ENCODE data around the gene PRELID2. TPM values are rescaled to one million over a fixed set of nuclear protein-coding genes. Genes with fewer than 3 reads are reported as not detected.
"Not testable (repeated sequence)": the region's sequence is repeated elsewhere in the genome, so short reads cannot be mapped to it uniquely, and the experiment has no call there.

PRELID2 gene
- total RNA-seq, 8 experiments from 2014 or later: 1.2 to 17.1 (median 9.9) TPM

DNA sequence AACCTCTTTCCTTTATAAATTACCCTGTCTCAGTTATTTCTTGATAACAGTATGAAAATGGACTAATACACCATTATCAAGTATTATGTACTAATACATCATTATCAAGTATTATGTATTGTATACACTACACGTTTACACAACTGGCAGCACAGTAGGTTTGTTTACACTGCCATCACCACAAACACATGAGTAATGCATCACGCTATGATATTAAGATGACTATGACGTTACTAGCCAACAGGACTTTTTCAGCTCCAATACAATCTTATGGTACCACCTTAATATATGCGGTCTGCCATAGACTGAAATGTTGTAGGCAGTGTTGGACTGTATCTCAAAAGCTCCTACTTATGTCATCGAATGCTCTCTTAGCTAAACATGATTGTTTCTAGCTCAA, 28.2 kb downstream of the PRELID2 start:
- no peak overlapping the region for H3K27ac ChIP-seq
- in situ Hi-C loops (cut with MboI; ENCODE audit: low pct_unique_long_range_greater_than_20kb in 2 of 9, low sequenced_read_pairs in 9 of 9, unreplicated experiment in 9 of 9): loop anchor here in 1 of 9 experiments (25.0 kb wide), 1 partner anchor 120 kb away; no protein-coding TSS in a partner anchor
- H3K4me1 ChIP-seq (replicated peaks in 1 of 2): peaks cover 0 to 3% of the 10 kb centered on the region in 2 donors
- H3K4me3 ChIP-seq: no peak overlapping the region
- WGBS, 10 experiments: 83 to 100% (median 96%) methylated on average over 1 to 5 of the region's 5 CpGs; no CpG with 5 or more reads in 3 of the 10 experiments
- no peak for ATAC-seq (replicated peaks in 6 of 8)

DNA sequence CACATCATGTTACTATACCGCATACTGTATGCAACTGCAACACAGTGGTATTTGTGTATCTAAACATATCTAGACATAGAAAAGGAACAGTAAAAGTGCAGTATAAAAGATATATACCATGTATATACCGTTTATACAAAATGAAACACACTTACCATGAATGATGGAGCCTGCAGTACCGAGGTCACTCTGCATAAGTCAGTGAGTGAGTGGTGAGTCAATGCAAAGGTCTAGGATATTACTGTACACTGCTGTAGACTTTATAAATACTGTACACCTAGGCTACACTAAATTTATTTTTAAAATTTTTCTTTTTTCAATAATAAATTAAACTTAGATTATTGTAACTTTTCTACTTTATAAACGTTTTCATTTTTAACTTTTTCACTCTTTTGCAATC, 29.3 kb downstream of the PRELID2 start:
- H3K4me3 ChIP-seq: no peak overlapping the region
- WGBS, 10 experiments: 40 to 96% (median 82%) methylated on average over 1 to 4 of the region's 4 CpGs
- no peak for ATAC-seq (replicated peaks in 6 of 8)
- in situ Hi-C loops (cut with MboI; ENCODE audit: low pct_unique_long_range_greater_than_20kb in 2 of 9, low sequenced_read_pairs in 9 of 9, unreplicated experiment in 9 of 9): loop anchor here in 1 of 9 experiments (25.0 kb wide), 1 partner anchor 119 kb away; no protein-coding TSS in a partner anchor
- H3K27ac ChIP-seq: no peak overlapping the region
- no peaks in the 10 kb centered on the region for H3K4me1 ChIP-seq (replicated peaks in 1 of 2)

DNA sequence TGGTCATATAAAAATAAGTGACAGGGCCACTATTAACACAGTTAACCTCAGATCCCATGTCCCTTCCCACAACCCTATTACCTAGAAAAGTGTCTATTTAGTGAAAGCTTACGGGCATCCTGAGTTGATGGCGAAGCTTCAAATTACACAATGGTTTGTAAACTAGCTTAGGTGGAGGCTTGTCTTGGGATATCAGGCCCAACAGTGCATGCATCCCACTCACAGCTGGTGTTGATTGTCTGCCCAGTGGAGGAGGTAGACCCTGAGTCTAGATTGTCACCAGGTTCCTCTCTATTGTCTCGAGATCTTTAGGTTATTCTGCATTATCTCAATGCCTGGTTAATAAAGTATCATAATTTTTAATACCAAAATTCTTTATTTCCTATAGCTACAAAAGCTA, 30.4 kb downstream of the PRELID2 start:
- no peak for ATAC-seq (replicated peaks in 6 of 8)
- in situ Hi-C loops (cut with MboI; ENCODE audit: low pct_unique_long_range_greater_than_20kb in 2 of 9, low sequenced_read_pairs in 9 of 9, unreplicated experiment in 9 of 9): loop anchor here in 1 of 9 experiments (25.0 kb wide), 1 partner anchor 117 kb away; no protein-coding TSS in a partner anchor
- no peak overlapping the region for H3K4me3 ChIP-seq
- WGBS, 10 experiments: 70 to 100% (median 95%) methylated on average over 1 to 3 of the region's 3 CpGs; no CpG with 5 or more reads in 2 of the 10 experiments
- no peak overlapping the region for H3K27ac ChIP-seq
- H3K4me1 ChIP-seq (replicated peaks in 1 of 2): peaks cover 0 to 6% of the 10 kb centered on the region in 2 donors

DNA sequence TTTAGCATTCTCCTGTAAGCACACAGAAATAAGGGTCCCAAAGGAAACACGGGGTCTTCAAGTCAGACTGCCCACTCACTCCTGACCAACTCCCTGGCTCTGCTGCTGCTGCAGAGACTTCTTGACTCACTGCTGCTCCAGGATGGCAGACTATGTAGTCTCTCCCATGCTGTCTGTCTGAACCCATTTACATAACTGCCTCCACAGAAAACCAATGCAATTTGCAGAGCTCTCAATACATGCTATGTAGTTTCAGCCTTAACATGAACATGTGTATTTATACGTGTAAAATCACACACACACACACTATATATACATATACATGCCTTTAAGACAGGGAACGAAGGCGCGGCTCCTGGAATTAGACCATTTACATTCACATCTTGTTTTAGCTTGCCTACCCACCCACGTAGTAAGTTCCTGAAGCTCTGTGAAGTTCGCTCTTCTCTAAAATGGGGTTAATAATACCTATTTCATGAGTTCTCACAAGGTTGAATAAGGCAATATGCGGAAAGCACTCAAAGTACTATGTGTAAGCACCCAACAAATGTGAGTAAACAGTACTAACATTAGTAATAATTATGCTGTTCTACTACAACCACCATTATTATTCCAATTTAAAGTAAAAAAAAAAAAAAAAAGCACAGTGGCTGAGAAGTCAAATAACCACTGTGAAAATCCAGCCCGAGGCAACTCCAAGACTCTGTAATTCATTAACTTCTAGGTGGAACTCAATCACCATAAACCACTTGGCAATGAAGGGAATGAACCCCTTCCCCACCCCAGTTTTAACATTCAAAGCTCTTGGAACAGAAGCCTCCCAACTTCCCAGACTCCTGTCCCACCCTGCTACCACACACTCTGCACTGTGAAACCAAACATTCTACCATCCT, 31.8 kb downstream of the PRELID2 start:
- Histone ChIP-seq H3K4me1 (replicated peaks in 1 of 2) (peaks cover 0 to 6% of the 10 kb centered on the region in 2 donors), H3K4me3 (no peak overlapping the region), H3K27ac (no peak overlapping the region)
- WGBS, 10 experiments: 0 to 61% (median 43%) methylated on average over 1 to 6 of the region's 9 CpGs; no CpG with 5 or more reads in 1 of the 10 experiments
- in situ Hi-C loops (cut with MboI; ENCODE audit: low pct_unique_long_range_greater_than_20kb in 2 of 9, low sequenced_read_pairs in 9 of 9, unreplicated experiment in 9 of 9): loop anchor here in 1 of 9 experiments (25.0 kb wide), 1 partner anchor 116 kb away; no protein-coding TSS in a partner anchor
- peak in 3 of 8 experiments; percentile 83 to 94 (median 88) for ATAC-seq (replicated peaks in 6 of 8)

DNA sequence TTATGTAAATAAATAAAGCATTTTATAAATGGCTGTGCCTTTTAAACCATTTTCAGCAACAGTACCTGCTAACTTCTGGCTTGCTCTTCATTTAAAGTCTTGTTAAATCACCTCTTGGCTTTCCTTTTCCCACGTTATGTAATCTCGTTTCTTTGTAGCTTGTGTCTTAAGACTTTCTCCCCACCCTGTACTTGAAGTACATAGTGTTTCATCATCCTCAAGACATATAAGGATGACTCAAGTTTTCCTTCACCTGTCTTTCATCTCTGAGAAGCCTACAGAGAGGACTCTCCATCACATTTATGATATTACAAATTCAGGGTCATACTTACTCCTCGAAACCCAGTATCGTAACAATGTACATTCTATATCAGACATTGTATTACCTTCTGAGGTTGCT, 33.9 kb downstream of the PRELID2 start:
- ATAC-seq (replicated peaks in 6 of 8): no peak
- 80 to 100% (median 94%) methylated on average over 2 to 4 of the region's 4 CpGs for WGBS, 10 experiments
- Histone ChIP-seq H3K4me1 (replicated peaks in 1 of 2) (peaks cover 0 to 6% of the 10 kb centered on the region in 2 donors), H3K4me3 (no peak overlapping the region), H3K27ac (no peak overlapping the region)
- in situ Hi-C loops (cut with MboI; ENCODE audit: low pct_unique_long_range_greater_than_20kb in 2 of 9, low sequenced_read_pairs in 9 of 9, unreplicated experiment in 9 of 9): loop anchor here in 1 of 9 experiments (25.0 kb wide), 1 partner anchor 114 kb away; no protein-coding TSS in a partner anchor

DNA sequence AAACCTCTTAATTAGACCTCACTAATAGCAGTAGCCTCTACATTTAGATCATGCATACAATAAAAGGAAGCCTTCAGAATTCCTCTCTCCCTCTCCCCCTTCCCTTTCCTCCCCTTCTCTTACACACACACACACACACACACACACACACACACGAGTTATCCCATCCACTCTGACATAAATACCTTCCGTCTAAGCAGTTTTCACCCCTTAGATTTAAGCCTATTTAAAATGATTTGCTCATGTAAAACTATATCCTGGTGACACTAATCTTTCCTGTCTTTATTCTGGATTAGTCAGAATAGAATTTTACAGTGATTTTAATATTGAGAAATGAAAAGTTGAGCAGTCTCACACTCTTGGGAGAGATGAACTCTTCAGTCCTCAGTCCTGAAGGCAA, 35.0 kb downstream of the PRELID2 start:
- Histone ChIP-seq H3K27ac (no peak overlapping the region), H3K4me3 (no peak overlapping the region), H3K4me1 (replicated peaks in 1 of 2) (peaks cover 0 to 6% of the 10 kb centered on the region in 2 donors)
- in situ Hi-C loops (cut with MboI; ENCODE audit: low pct_unique_long_range_greater_than_20kb in 2 of 9, low sequenced_read_pairs in 9 of 9, unreplicated experiment in 9 of 9): loop anchor here in 1 of 9 experiments (25.0 kb wide), 1 partner anchor 113 kb away; no protein-coding TSS in a partner anchor
- WGBS, 10 experiments: 0 to 84% (median 67%) methylated on average over 1 to 2 of the region's 2 CpGs; no CpG with 5 or more reads in 4 of the 10 experiments
- no peak for ATAC-seq (replicated peaks in 6 of 8)

DNA sequence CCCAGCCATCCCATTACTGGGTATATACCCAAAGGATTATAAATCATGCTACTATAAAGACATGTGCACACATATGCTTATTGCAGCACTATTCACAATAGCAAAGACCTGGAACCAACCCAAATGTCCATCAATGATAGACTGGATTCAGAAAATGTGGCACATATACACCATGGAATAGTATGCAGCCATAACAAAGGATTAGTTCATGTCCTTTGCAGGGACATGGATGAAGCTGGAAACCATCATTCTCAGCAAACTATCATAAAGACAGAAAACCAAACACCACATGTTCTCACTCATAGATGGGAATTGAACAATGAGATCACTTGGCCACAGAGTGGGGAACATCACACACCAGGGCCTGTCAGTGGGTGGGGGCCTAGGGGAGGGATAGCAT, 36.6 kb downstream of the PRELID2 start:
- in situ Hi-C loops (cut with MboI; ENCODE audit: low pct_unique_long_range_greater_than_20kb in 2 of 9, low sequenced_read_pairs in 9 of 9, unreplicated experiment in 9 of 9); H3K4me1 ChIP-seq (replicated peaks in 1 of 2); ATAC-seq (replicated peaks in 6 of 8); H3K4me3 ChIP-seq; H3K27ac ChIP-seq: not testable (repeated sequence)

DNA sequence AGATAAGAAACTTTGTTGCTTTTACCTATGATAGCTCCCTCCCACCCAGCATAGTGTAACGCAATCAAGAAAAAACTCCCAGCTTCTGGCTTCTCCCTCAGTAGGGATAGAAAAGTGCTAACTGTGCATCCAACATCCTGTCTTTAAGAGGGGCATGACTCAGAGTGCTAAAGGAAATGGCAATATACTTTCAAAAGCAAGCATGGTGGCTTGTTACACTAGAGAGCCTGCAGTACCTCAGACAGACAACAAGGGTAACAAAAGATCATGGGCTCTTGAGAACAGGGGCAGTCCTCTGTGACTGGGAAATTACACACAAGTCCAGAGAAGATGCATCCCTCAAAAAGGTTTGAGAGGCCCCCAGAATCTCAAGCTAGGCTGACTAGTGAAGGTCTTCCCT, 37.8 kb downstream of the PRELID2 start:
- no peak for ATAC-seq (replicated peaks in 6 of 8)
- in situ Hi-C loops (cut with MboI; ENCODE audit: low pct_unique_long_range_greater_than_20kb in 2 of 9, low sequenced_read_pairs in 9 of 9, unreplicated experiment in 9 of 9): no loop called here
- WGBS, 10 experiments: 80 to 100% methylated on average over 1 of the region's 1 CpG; no CpG with 5 or more reads in 8 of the 10 experiments
- H3K27ac ChIP-seq: no peak overlapping the region
- H3K4me3 ChIP-seq: no peak overlapping the region
- peaks cover 0 to 6% of the 10 kb centered on the region in 2 donors for H3K4me1 ChIP-seq (replicated peaks in 1 of 2)

DNA sequence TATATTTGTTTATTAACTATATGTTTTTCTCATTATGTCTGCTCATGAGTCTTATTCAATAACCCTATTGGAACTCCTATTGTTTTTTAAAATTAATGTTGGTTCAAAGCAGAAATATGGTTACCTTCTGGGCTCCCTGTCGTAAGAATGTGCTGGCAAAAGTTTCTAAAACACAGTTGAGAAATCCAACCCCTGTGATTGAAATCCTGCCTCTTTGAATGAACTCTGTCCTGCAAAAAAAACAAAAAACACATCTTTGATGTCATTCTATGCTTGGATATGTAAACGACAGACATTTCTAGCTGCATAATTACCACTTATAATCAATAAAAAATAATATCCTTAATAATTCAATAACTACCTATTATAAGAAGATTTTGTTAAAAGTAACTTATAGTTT, 38.8 kb downstream of the PRELID2 start:
- Histone ChIP-seq H3K4me1 (replicated peaks in 1 of 2) (peaks cover 0 to 6% of the 10 kb centered on the region in 2 donors), H3K27ac (no peak overlapping the region), H3K4me3 (no peak overlapping the region)
- in situ Hi-C loops (cut with MboI; ENCODE audit: low pct_unique_long_range_greater_than_20kb in 2 of 9, low sequenced_read_pairs in 9 of 9, unreplicated experiment in 9 of 9): no loop called here
- ATAC-seq (replicated peaks in 6 of 8): no peak
- WGBS, 10 experiments: 29 to 100% (median 90%) methylated on average over 1 to 2 of the region's 2 CpGs

DNA sequence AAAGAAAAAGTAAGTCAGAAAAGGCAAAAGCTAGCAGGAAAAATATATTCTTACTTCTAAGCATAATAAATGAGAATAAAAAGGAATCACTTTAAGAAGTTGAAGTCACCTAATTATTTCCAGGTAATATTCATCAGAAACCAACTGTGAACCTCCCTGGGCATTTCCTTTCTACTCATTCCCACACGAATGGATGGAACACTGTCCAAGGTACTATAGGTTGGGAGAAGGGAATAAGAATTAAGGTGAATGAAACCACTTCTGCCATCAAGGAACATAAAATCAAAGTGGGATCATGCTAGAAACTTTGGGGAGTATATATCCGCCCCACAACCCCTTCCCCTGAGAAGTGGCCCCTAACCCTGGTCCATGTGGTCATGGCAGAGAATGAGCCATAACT, 41.6 kb downstream of the PRELID2 start:
- no peak overlapping the region for H3K27ac ChIP-seq
- no peak overlapping the region for H3K4me3 ChIP-seq
- no peaks in the 10 kb centered on the region for H3K4me1 ChIP-seq (replicated peaks in 1 of 2)
- no peak for ATAC-seq (replicated peaks in 6 of 8)
- in situ Hi-C loops (cut with MboI; ENCODE audit: low pct_unique_long_range_greater_than_20kb in 2 of 9, low sequenced_read_pairs in 9 of 9, unreplicated experiment in 9 of 9): no loop called here
- 67 to 90% (median 82%) methylated on average over 1 to 2 of the region's 2 CpGs; no CpG with 5 or more reads in 4 of the 10 experiments for WGBS, 10 experiments

DNA sequence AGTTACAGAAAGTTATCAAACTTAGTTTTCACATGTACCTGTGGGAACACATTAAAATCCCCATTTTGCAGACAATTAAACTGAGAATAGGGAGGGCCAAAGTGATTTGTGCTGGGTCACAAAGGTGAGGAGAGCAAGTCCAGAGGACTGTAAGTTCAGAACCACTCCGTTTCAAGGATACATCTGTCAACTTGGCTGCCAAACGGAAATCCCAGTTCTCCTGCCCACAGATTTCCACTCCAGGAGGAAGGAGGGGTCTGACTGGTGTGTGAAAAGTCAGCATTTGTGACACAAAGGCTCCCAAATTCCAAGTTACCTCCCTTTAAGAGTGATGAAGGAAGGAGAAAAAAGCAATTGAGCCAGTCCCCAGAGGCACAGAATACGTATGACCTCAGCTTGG, 42.3 kb downstream of the PRELID2 start:
- in situ Hi-C loops (cut with MboI; ENCODE audit: low pct_unique_long_range_greater_than_20kb in 2 of 9, low sequenced_read_pairs in 9 of 9, unreplicated experiment in 9 of 9): no loop called here
- 17 to 100% (median 64%) methylated on average over 1 to 3 of the region's 3 CpGs; no CpG with 5 or more reads in 1 of the 10 experiments for WGBS, 10 experiments
- no peak overlapping the region for H3K27ac ChIP-seq
- H3K4me3 ChIP-seq: no peak overlapping the region
- ATAC-seq (replicated peaks in 6 of 8): no peak
- H3K4me1 ChIP-seq (replicated peaks in 1 of 2): no peaks in the 10 kb centered on the region

DNA sequence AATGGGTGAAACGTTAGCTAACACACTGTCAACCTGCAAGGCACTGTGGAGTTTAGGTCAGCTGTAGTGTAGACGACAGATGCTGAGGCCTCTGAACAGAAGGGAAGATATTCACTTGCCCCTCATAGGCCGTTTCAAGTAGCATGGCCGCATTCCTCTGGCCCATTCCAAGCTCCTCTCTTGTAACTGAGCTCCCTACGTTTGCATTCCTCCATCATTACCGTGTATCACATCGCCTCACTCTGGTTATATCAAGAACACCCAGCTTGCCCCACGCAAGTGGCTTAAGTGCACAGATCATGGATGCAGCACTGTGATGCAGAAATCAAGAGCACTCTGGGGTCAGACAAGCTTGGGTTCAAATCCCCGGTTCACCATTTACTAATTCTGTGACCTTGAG, 43.3 kb downstream of the PRELID2 start:
- H3K27ac ChIP-seq: no peak overlapping the region
- 70 to 94% (median 86%) methylated on average over 1 to 8 of the region's 9 CpGs for WGBS, 10 experiments
- in situ Hi-C loops (cut with MboI; ENCODE audit: low pct_unique_long_range_greater_than_20kb in 2 of 9, low sequenced_read_pairs in 9 of 9, unreplicated experiment in 9 of 9): no loop called here
- no peak overlapping the region for H3K4me3 ChIP-seq
- ATAC-seq (replicated peaks in 6 of 8): no peak
- no peaks in the 10 kb centered on the region for H3K4me1 ChIP-seq (replicated peaks in 1 of 2)

DNA sequence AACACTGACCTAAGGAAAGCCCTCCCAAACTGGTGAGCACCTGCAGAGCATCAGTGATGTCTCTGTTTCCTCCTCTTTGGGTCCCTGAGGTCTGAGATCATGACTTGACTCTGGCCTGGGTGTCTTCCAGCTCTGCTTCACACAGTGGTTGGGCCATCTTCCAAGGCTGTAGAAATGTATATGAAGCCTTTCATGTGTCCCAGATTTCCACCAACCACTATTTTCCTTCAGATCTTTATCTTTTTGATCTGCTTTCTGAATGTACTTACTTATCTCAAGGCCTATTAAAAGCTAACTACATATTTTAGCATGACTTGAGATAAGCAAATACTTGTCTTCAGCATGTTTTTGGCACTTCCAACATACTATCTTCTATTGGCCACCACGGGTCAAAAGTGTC, 47.1 kb downstream of the PRELID2 start:
- peak in 1 of 8 experiments; percentile 40 for ATAC-seq (replicated peaks in 6 of 8)
- Histone ChIP-seq H3K27ac (no peak overlapping the region), H3K4me3 (no peak overlapping the region), H3K4me1 (replicated peaks in 1 of 2) (no peaks in the 10 kb centered on the region)
- in situ Hi-C loops (cut with MboI; ENCODE audit: low pct_unique_long_range_greater_than_20kb in 2 of 9, low sequenced_read_pairs in 9 of 9, unreplicated experiment in 9 of 9): no loop called here
- 0 to 60% (median 0%) methylated on average over 1 of the region's 1 CpG; no CpG with 5 or more reads in 4 of the 10 experiments for WGBS, 10 experiments
